GM21723 (cell line): ENCODE measurements around the gene RXRG.

Source experiments
- ATAC-seq: cut with Tn5 transposase; IDR thresholded peaks from one replicate; pipeline ENCODE4 v1.9.1; 2021; ENCODE audit warnings: mild to moderate bottlenecking, moderate library complexity; ENCODE audit not compliant: unreplicated experiment

Gene RXRG

DNA sequence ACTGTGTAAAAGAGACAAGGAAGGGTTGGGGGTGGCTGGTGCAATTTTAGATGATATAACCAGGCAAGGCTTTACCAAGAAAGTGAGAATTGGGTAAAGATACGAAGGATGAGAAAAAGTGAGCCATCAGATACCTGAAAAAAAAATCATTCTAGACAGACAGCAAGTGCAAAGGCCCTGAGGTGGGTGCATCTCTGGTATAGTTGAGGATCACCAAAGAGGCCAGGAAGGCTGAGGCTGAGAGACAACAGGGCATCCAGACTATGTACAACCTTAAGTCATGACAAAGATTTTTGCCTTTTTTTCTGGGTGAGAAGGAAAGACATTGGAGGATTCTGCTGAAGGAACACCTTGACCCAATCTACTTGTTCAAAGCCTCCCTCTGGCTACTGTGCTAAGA lies 29.9 kb downstream of the RXRG start:
- ATAC-seq, result no peak

DNA sequence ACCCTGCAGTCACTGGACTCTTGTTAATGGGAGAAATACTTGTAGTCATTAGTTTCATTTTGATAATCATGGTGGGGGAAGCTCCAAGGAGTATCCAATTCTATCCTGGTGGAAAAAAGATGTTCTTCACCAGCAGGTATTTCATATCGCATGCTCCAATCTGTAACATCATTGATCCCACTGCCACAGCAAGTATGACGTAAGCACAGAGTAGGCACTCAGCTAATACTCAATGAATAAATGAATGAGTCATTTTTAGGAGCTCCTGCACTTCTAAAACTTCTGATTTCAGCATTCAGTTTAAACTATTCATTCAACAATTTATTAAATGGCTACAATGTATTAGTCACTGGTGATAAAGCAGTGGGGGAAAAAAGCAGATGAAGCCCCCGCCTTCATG lies 30.3 kb downstream of the RXRG start:
- no peak for ATAC-seq

DNA sequence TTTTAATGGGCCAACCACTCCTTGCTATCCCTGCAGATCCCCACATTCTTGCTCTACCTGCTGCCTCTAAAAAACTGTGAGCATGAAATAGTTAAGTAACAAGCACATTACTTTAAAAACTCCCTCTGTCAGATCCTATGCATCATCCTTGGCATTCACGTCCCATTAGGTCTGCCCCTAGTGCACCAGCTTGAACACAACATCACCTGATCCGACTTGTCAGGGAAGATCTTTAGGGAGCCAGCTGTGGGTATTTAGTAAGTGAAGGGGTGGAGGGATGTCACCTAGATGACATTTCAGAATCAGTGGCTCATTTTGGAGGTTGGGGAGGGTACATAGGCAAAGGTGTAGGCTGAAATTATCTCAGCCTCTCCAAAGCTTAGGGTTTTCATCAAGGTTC lies 33.5 kb downstream of the RXRG start:
- ATAC-seq, result no peak

DNA sequence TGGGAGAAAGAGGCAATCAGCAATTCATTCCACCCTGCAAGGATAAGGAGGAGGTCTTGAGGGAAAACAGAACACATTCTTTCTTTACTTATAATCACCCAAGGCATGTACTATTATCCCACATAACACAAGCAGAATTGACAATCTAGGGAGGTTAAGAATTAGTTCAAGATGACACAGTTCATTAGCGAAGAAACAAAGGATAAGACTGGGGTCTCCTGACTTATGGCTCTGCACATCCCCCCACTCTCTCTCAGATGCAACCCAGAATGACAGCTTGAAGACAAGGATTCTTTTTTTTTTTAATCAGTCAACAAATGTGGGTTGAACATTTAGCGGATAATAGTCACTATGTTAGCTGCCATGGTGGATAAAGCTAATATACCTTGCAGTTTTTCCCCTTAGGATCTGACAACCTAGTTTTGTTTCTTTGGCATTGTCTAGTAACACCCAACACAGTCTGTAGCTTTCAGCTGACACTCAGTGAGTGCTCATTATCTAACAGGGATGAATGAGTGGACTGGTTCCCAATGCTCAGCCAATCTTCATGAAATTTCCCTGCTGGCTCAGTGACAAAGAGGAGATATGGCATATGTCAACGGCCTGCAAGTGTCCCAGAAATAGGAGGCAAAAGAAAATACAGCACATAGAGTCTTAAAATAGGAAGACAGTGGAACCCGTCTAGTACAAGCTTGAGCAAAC lies 35.1 kb downstream of the RXRG start:
- ATAC-seq, result no peak

DNA sequence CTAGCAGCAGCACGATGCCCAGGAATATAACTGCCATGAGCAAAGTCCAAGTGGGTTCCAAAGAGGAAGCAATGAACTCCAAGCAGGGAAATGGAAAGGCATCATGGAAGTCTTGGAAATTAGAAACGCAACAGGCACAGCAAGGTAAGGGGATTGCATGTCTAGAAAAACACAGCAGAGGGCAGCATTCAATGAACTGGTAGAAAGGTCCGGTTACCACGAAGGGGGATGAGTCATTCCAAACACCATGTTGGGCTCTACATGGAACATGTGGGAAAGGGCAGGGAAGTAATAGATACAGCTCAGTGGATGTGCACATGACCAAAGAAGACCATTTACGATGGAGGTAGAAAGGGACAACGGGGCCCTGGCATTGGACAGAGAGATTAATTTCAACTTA lies 36.4 kb downstream of the RXRG start:
- ATAC-seq, result no peak

DNA sequence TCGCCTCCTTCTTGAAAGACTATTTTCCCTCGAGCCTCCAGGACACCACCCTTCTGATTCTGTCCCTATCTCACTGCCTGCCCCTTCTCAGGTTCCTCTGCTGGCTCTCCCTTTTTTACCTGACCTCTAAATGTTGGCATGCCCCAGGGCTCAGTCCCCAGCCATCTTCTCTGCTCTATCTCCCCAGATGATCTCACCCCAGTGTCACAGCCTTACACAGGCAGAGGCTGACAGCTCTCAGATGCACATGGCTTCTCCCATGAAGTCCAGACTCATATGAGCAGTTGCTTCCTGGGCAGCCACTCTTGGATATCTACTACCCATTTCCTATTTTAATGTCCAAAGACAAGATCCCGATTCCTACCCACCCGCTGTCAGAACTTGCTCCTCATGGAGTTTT lies 37.5 kb downstream of the RXRG start:
- ATAC-seq, result no peak

DNA sequence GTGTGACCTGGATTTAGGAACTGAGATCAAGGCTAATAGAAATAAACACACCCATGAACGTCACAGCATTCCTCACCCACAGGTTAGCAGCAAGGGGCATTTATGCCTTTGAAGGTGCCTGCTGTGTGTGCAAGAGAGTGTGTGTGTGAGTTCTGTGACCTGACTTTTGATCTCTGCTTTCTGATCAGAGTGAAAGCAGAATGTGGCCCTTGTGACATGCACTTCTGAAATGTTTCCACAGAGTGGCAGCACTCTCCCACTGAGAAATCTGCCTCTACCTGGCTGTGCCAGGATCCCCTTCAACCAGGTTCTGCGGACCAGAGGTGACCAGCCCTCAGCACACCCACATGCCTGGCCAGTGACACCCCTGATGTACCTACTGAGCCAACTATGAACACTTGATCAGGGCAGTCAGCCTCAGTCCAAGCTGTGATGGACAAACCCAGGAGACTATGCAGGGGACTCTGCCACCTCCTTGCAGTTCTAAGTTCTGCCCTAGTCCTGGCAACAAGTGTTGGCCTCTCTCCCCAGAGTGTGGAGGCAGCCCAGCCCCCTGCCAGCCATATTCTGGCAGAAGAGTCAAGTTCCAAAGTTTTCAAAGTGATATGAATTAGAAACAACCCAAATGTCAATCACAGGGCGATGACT lies 41.0 kb downstream of the RXRG start:
- peak; percentile 77 for ATAC-seq

DNA sequence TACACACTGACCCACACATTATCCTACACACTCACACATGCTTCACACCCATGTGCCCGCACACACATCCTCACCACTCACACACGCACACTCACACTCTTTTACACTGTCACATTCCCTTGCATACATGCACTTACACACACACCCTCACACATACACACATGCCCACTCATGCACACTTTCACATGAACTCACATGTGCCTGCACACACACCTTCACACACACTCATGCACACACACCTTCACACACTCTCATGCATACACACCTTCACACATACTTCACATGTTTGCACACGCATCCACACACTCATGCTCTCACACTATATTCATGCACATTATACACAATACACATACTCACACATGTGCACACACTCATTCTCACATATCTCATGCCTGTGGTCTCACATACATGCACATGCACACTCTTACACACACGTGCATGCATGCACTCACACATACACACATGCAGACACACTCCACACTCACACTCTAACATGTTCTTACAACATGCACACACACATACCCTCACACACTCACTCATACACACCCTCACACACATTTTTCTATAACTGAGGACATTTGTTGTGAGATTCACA lies 42.3 kb downstream of the RXRG start:
- ATAC-seq, result no peak

DNA sequence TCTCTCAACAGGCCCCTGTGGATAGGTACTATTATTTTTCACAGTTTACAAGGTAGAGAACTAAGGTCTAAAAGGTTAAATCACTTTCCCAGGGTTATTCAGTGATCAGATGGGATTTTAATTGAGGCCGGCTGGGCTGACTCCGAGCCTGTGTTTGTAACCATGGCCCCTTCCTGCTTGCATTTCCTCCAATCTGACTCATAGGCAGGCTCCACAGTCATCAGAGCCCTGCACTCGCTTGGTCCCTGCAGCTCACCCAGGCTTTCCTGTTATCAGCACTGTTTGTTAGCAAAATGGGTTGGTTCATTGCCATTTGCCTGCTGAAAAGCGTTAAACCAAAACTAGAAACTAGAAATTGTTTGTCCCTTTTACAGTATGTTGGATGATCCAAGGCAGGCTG lies 47.0 kb downstream of the RXRG start:
- ATAC-seq, result no peak

DNA sequence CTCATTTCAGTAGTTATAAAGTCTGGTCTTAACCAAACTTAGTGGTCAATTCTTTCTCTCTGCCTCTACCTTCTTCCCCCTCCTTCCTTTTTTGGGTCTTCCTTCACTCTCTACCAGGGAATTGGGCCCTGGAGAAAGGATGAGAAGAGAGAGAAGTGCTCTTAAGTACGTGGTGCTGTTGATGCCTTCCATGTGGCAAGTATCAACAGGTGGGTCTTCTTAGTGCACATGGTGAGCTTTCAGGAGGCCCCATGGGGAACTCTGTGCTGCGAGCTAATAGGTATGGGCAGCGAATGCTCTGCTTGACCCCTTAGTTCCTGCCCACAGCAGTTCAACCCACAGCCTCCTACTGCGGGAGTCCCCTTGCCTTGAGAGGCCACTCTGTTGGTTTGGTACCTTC lies 49.0 kb downstream of the RXRG start:
- ATAC-seq, result no peak

DNA sequence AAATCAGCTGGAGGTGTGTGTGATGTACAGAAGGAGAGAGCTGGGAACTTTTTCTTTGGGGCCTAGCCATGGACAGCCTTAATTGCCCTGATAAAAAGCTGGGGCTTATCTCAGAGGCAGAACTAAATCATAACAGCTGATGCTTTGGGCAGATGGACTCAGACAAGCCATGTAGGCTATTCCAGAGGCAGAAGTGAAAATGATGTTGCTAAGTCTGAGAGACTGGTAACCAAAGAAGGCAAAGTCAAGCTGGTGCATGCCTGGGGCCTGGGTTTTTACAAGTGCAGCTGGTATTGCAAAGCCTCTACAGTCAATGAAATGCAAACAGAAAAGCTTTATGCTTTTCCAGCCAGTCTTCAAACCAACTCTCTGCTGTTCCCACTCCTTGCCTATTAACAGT lies 49.4 kb downstream of the RXRG start:
- ATAC-seq, result peak; percentile 47

DNA sequence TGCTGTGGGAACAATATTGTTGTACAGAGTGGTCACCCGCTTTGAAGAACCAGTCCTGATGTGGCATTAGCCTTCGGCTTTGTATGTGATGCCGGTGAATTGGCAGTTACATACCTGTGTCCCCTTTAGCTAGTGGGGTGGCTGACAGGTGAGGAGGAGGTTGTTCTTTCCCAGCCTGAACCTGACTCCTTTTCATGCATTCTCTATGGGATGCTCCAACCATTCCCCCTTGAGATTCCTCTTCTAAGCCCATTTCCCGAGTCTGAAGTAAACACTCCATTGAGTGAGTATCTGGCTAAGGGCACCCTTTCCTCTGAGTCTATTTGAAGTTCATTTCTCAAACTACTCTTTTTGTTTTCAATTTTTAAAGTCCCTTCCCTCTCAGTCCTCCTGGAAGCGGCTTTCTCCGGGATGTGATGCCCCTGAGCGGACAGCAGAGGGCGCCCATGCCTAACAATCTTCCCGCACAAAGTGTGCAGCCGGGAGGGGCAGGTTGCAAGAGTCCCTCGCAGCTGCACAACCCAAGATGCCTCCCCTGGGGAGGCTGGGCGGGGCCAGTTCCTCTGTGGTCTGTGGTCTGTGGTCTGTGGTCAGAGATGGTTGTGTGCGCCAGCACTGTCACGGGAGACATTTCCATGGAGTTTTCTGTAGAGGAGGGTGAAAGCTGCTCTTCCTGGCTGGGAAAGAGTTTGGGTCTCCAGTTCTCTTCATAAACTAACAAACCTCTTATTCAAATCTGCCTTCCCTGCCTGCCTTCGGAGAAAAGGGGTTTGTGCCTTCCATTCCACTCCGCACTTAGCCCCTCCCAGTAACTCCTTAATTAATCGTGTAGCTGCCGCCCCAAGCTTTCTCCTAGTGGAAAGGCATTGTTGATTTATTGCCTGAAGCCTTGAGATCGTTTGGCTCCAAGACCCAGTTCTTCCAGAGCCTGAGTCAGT lies 52.0 kb downstream of the RXRG start:
- ATAC-seq, result peak; percentile 98

DNA sequence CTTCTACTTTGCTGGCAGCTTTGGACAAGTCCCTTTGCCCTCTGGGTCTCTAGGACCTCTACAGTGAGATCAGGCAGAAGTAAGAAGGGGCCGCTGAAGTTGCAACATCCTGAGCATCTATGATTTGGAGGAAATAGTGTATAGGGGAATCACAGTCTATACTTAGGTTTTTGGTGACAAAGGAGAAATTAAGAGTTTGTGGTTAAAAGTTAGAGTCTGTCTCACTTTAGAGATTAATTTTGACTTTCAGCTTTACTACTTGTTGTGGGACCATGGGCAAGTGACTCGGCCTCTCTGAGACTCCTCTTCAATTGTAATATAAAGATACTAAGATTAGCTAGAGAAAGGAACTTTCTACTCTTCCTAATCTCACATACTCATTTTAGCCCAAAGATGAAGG lies 55.3 kb downstream of the RXRG start:
- no peak for ATAC-seq

DNA sequence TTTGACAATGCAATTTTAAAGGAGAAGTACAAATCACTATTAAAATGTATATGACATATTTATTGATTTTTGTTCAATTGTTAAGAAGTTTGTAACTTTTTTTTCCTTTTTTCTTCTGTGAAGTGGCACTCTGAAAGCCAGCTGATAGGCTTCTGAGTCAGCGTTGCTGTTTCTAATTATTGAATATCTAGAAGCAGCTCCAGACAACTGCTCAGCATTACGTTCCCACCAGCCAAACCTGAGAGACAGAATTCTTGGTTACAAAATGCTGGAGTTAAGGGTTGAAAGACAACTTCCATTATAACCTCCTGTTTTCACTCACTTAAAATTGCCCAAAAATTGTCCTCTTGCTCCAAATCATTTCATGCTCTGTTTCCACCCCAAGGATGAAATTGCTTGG lies 57.0 kb downstream of the RXRG start:
- ATAC-seq, result no peak

DNA sequence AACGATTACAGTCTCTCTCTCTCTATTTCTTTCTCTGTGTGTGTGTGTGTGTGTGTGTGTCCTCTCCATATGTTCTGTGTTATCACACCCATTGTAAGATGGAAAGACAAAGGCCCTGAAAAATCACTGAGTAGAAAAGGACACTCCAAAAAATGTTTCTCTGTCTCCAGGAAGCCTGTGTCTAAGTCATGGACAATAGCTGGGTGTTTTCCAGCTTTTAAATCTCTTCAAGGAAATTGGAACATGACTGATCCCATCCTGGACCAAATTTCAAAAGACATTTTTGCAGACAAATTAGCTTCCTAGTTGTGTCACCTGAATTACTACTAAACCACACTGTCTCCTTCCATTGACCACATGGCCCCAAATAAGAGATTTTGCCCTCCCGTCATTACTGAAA lies 57.4 kb downstream of the RXRG start:
- no peak for ATAC-seq

DNA sequence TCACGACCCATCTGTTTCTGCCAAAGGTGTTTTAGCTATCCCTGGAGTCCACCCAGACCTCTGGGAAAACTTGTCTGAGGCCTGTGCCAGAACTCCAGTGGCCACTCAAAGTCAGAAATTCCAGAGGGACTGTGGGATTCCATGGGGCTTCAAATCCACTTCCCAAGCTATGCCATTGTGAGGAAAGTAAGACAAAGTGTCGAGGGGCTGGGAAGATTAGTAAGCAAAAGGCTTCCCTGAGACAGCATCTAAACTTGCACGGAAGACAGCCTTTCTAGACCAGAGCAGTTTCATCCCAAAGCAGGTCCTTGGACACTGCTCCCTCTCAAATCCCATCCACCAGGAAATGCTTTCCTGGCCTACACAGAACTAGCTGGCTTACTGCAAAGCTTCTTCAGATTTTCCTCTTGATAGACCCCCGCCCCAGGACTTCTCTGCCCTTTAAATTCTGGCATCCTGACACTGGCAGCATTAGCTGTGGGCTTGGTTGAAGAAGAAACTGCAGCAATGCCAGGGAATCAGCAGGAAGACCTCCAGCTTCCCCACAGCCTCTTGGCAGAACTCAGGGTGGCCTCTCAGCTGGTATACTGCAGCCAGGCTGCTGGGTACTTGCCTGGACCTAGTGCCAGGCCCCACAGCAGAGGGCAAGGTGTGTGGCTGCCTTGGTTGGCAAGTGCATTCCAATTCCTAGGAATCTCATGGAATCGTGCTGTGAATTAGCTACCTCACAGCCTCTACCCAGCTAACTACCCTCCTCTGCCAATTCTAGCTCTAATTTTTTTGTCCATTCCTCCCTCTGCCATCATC lies 61.1 kb downstream of the RXRG start:
- no peak for ATAC-seq

DNA sequence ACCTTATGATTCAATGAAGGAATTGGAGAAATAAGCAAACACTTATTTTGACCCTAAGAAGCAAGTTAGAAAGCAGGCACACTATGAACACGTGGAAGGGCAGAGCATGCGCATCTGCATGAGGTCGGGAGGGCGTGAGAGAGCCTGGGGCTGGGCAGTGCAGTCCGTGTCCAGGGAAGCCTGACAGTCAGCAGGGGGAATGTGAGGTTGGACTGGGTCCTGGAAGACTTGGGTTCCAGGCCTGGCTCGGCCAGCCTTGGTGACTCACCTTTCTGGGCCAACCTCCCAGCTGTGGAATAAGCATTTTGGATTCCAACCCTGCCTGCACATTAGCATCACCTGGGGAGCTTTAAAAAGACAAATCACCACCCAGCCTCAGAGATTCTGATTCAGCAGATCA lies 61.9 kb downstream of the RXRG start:
- ATAC-seq, result no peak

DNA sequence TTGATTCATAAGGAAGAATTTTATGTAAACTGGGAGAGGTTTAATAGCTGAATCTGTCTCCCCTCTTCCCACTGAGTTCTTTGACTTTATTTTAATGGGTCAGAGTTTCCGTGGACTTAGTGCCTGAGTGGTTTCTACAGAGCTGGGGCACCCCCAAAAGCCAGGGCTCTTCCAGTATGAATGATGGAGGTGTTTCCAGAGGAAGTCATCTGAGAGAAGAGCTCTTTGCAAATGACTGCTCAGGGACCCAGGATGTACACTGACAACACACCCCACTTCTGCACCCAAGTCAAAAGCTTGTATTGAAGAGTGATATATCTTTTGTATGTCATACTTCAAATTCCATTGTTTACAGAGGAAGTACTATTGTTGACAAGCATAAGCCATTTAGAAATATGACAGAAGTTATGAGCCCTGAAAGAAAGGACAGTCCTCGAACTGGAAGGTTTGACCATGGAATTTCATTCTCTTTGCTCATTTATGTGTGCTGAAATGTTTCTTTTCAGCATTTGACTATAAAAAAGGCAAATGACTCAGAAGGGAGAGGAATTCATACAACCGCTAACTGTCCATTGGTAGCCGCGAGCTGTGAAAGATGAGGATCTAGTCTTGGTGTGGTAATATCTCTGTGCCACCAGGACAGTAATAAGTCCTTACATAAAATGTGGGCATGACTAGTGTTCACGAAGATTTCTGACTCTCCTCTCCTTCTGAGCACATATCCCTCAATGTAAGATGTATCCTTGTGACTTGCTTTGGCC lies 63.0 kb downstream of the RXRG start:
- no peak for ATAC-seq

DNA sequence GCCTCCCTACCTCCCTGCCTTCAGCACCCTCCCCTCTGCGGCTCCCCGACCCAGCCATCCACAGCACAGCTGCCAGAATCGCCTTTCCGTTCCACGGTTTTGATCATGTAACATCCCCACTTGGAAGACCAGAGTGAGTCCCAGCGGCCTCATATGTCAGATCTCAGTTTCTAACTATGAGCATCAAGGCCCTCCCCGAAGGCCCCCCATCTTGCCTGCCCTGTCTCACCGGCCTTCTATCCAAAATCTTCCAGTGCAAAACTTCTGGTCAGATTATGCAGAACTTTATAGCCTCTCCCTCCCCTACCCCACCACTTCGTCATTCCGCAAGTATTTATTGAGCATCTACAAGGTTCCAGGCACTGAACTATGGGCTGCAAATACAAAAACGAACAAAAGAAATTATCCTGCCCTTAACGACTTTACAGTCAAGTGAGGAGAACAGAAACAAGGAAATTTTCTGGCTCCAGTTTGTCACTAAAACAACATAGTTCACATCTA lies 68.1 kb downstream of the RXRG start:
- no peak for ATAC-seq
